IPS DF 6.9 (cell line): ENCODE results near the gene MYOCD.

Experiments used
- DNase-seq: peaks from one replicate; pipeline ENCODE4 v3.0.0-alpha.2; 2013; ENCODE audit warnings: low read depth, low spot score
- H3K27ac ChIP-seq: one replicate; pipeline ENCODE4 v1.5.1; 2013; ENCODE audit warnings: low read length, control low read depth
- H3K27me3 ChIP-seq: 2 replicates; pipeline ENCODE4 v1.6.1; 2013; ENCODE audit warnings: mild to moderate bottlenecking, low read length; ENCODE audit not compliant: control insufficient read depth, insufficient read depth
- H3K36me3 ChIP-seq: 2 replicates; pipeline ENCODE4 v1.6.1; 2013; ENCODE audit warnings: low read length; ENCODE audit not compliant: control insufficient read depth, insufficient read depth
- H3K4me1 ChIP-seq: 2 replicates; pipeline ENCODE4 v1.6.1; 2013; ENCODE audit warnings: low read length; ENCODE audit not compliant: control insufficient read depth, insufficient read depth
- H3K4me3 ChIP-seq: 2 replicates; pipeline ENCODE4 v1.5.1; 2013; ENCODE audit warnings: mild to moderate bottlenecking, low read length
- H3K9me3 ChIP-seq: 2 replicates; pipeline ENCODE4 v1.6.1; 2013; ENCODE audit warnings: low read length, inconsistent platforms; ENCODE audit not compliant: control insufficient read depth, insufficient read depth
- WGBS: extraction: QIAGEN DNeasy Blood & Tissue Kit; methylation state at CpG from one replicate; pipeline ENCODE4 v1.1.7; 2013; ENCODE audit warnings: mixed read lengths, missing lambda C conversion rate; ENCODE audit not compliant: insufficient read length, insufficient coverage; 5-methylcytosine and 5-hydroxymethylcytosine counted together

MYOCD gene

GRCh38 chr17:12790249-12791106 is 124.8 kb downstream of the MYOCD start:
- DNase-seq = no peak

DNA sequence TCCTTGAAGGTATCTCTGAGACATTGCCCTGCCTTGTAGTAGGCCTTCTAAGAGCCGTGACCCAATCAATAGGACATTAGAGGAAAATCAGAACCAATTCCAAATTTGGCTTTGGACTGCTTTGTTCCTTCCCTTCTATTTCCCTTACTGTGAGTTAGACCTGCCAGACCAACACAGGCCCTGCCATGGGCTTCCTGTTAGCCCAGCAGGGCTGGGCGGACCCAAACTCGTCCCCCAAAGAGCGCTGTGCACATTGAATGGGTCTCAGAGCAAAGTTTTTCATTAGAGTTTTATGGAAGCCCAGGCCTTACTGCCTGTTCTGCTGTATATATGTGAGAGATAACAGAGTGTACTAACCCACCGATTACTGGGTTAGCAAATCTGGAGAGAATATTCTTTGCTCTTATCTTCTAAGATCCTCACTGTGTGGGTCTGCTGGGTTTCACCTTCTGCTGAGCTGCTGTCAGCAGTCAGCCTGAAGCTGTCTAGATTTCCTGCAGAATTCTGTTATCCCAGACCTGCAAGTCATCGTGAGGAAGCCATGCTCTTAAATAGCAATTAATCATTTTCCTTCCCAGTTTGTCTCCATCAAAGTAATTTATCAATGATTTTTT is 129.3 kb downstream of the MYOCD start:
- no CpG with 5 or more reads among the region's 6 CpGs for WGBS
- peaks cover 2% of the 10 kb centered on the region; the same call in 1 of the 2 replicates for H3K4me1 ChIP-seq

More at GRCh38 chr17:12790249-12791106, 124.8 kb downstream of the MYOCD start:
- Histone ChIP-seq H3K4me3 (peak overlapping the region; percentile 97; the same call in 1 of the 2 replicates), H3K4me1 (peaks cover 2% of the 10 kb centered on the region; the same call in 1 of the 2 replicates), H3K27me3 (no peaks in the 10 kb centered on the region; the same call in 1 of the 2 replicates), H3K36me3 (no peaks in the 10 kb centered on the region), H3K27ac (no peak overlapping the region), H3K9me3 (no peaks in the 10 kb centered on the region)
- WGBS = no CpG with 5 or more reads among the region's 27 CpGs

GRCh38 chr17:12800855-12801365 is 135.2 kb downstream of the MYOCD start:
- Histone ChIP-seq H3K36me3 (no peaks in the 10 kb centered on the region), H3K9me3 (no peaks in the 10 kb centered on the region), H3K4me3 (no peak overlapping the region), H3K27me3 (no peaks in the 10 kb centered on the region), H3K27ac (no peak overlapping the region), H3K4me1 (no peaks in the 10 kb centered on the region)
- WGBS = no CpG with 5 or more reads among the region's 3 CpGs
- DNase-seq = no peak

More for the DNA sequence above, 129.3 kb downstream of the MYOCD start:
- Histone ChIP-seq H3K27ac (no peak overlapping the region), H3K36me3 (no peaks in the 10 kb centered on the region), H3K27me3 (no peaks in the 10 kb centered on the region), H3K4me3 (no peak overlapping the region), H3K9me3 (no peaks in the 10 kb centered on the region)
- DNase-seq = no peak

DNA sequence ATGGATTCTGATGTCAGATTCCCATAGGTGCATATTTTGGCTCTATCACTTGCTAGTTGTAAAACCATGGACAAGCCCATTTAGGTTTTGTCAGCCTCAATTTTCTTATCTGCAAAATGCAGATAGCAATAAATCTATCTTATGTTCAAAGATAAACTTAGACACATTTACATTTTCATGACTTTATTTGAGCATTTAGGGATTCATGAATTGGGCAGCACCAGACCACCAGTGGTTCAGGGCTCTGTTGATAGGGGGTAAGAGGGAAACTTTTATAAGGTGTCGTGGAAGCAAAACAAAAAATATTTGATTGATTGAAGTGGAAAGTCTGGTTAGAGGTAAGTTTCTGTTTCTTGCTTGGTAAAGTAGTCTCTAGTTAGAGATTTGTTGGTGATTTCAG is 140.9 kb downstream of the MYOCD start:
- H3K27ac ChIP-seq = no peak overlapping the region
- H3K27me3 ChIP-seq = no peaks in the 10 kb centered on the region
- H3K4me1 ChIP-seq = no peaks in the 10 kb centered on the region
- H3K36me3 ChIP-seq = no peaks in the 10 kb centered on the region
- no peak overlapping the region for H3K4me3 ChIP-seq
- 100% methylated on average over 1 of the region's 1 CpG for WGBS
- H3K9me3 ChIP-seq = no peaks in the 10 kb centered on the region
- no peak for DNase-seq

GRCh38 chr17:12808723-12809122 is 143.0 kb downstream of the MYOCD start:
- Histone ChIP-seq H3K4me3 (no peak overlapping the region), H3K4me1 (no peaks in the 10 kb centered on the region; the same call in 1 of the 2 replicates), H3K27me3 (no peaks in the 10 kb centered on the region), H3K9me3 (no peaks in the 10 kb centered on the region), H3K36me3 (no peaks in the 10 kb centered on the region), H3K27ac (no peak overlapping the region)
- WGBS = no CpG with 5 or more reads among the region's 3 CpGs
- no peak for DNase-seq

- no peak overlapping the region for H3K27ac ChIP-seq
- WGBS = no CpG with 5 or more reads among the region's 5 CpGs
- H3K9me3 ChIP-seq = no peaks in the 10 kb centered on the region
- H3K36me3 ChIP-seq = no peaks in the 10 kb centered on the region
- no peaks in the 10 kb centered on the region for H3K27me3 ChIP-seq
- no peak overlapping the region for H3K4me3 ChIP-seq
- no peaks in the 10 kb centered on the region; the same call in 1 of the 2 replicates for H3K4me1 ChIP-seq
- no peak for DNase-seq
These were observed 147.2 kb downstream of the MYOCD start for GRCh38 chr17:12812877-12813276.

DNA sequence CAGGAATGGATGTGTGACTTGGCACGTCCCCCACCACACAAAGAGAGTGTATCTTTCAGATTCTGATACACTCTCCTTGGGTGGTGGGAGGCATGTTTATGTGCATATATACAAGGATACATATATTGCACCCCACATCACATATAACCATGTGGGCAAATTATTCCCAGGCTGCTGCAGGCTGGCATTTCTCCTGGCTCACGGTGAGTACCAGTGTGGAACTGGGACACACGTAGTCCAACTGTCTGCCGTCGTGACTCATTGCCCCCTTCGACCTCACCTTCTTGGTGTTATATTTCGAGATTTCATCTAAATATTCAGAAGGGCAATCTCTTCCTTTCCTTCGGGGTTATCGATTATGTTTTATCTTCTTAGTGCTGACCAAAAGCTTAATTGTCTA is 148.0 kb downstream of the MYOCD start:
- no peak for DNase-seq
- H3K4me3 ChIP-seq = no peak overlapping the region
- H3K9me3 ChIP-seq = no peaks in the 10 kb centered on the region
- H3K4me1 ChIP-seq = no peaks in the 10 kb centered on the region; the same call in 1 of the 2 replicates
- no peaks in the 10 kb centered on the region for H3K27me3 ChIP-seq
- no CpG with 5 or more reads among the region's 9 CpGs for WGBS
- no peak overlapping the region for H3K27ac ChIP-seq
- H3K36me3 ChIP-seq = no peaks in the 10 kb centered on the region

DNA sequence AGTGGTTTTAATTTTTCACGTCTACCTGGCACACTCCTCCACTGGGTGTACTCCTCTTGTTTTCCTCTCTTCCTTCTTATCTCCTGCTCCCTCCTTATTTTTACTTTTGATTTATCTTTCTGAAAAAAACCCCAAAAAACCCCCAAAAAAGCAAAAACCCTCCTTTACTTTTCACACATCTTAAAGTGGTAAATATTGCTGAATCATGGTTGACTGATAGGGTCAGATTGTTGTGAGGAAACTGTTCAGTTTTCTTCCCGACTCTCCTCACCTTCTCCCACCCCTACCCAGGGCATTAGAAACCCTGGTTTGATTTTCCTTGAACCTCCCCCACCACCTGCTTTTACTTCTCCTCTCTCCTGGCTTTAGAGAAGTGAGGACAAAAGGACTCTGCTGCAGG is 149.0 kb downstream of the MYOCD start:
- no peaks in the 10 kb centered on the region; the same call in 1 of the 2 replicates for H3K4me1 ChIP-seq
- H3K27ac ChIP-seq = no peak overlapping the region
- H3K4me3 ChIP-seq = no peak overlapping the region
- H3K27me3 ChIP-seq = no peaks in the 10 kb centered on the region
- no peaks in the 10 kb centered on the region for H3K9me3 ChIP-seq
- H3K36me3 ChIP-seq = no peaks in the 10 kb centered on the region
- DNase-seq = no peak
- no CpG with 5 or more reads among the region's 2 CpGs for WGBS

GRCh38 chr17:12815642-12816141 is 150.0 kb downstream of the MYOCD start:
- no peaks in the 10 kb centered on the region; the same call in 1 of the 2 replicates for H3K4me1 ChIP-seq
- no peak overlapping the region for H3K4me3 ChIP-seq
- no CpG with 5 or more reads among the region's 3 CpGs for WGBS
- H3K27ac ChIP-seq = no peak overlapping the region
- H3K9me3 ChIP-seq = no peaks in the 10 kb centered on the region
- no peaks in the 10 kb centered on the region for H3K36me3 ChIP-seq
- DNase-seq = no peak
- no peaks in the 10 kb centered on the region for H3K27me3 ChIP-seq
